Endodermal cell (in vitro differentiated cells): Measurements from ENCODE around the gene UMODL1. TPM values are rescaled to one million over a fixed set of nuclear protein-coding genes. Genes with fewer than 3 reads are reported as not detected.

Experiments used
- DNase-seq: peaks from one replicate; pipeline ENCODE4 v3.0.0-alpha.2; 2017
- H3K27ac ChIP-seq: 2 replicates; pipeline ENCODE4 v1.5.1; 2013; ENCODE audit warnings: mild to moderate bottlenecking, low read depth, low read length, moderate library complexity
- H3K27me3 ChIP-seq: 2 replicates; pipeline ENCODE4 v1.6.1; 2013; ENCODE audit warnings: mild to moderate bottlenecking, low read length, moderate library complexity; ENCODE audit not compliant: insufficient read depth, control insufficient read depth, poor library complexity, severe bottlenecking
- H3K36me3 ChIP-seq: 2 replicates; pipeline ENCODE4 v1.7.0; 2013; ENCODE audit warnings: mild to moderate bottlenecking, low read length, moderate library complexity; ENCODE audit not compliant: control insufficient read depth, insufficient read depth
- H3K4me1 ChIP-seq: one replicate; pipeline ENCODE4 v1.7.0; 2013; ENCODE audit warnings: low read length; ENCODE audit not compliant: control insufficient read depth, insufficient read depth
- H3K4me3 ChIP-seq: 2 replicates; pipeline ENCODE4 v1.5.1; 2013; ENCODE audit warnings: mild to moderate bottlenecking, low read length, moderate library complexity
- H3K9ac ChIP-seq: 2 replicates; pipeline ENCODE4 v1.6.1; 2013; ENCODE audit warnings: mild to moderate bottlenecking, low read length, moderate library complexity; ENCODE audit not compliant: poor library complexity, severe bottlenecking; ENCODE audit errors: extremely low read depth
- H3K9me3 ChIP-seq: 2 replicates; pipeline ENCODE4 v1.6.1; 2013; ENCODE audit warnings: mild to moderate bottlenecking, low read length, moderate library complexity; ENCODE audit not compliant: control insufficient read depth
- H3K27ac Mint-ChIP-seq: 2 replicates; pipeline ENCODE4 v1.8.0; 2020; ENCODE audit warnings: mixed read lengths
- H3K27me3 Mint-ChIP-seq: 2 replicates; pipeline ENCODE4 v1.8.0; 2021; ENCODE audit warnings: mild to moderate bottlenecking, mixed read lengths; ENCODE audit not compliant: insufficient read depth
- H3K36me3 Mint-ChIP-seq: 2 replicates; pipeline ENCODE4 v1.8.0; 2020; ENCODE audit warnings: low read depth, mixed read lengths
- H3K4me1 Mint-ChIP-seq: 2 replicates; pipeline ENCODE4 v1.8.0; 2020; ENCODE audit warnings: mixed read lengths
- H3K4me3 Mint-ChIP-seq: 2 replicates; pipeline ENCODE4 v1.8.0; 2020; ENCODE audit warnings: mild to moderate bottlenecking, moderate library complexity, mixed read lengths
- H3K9me3 Mint-ChIP-seq: 2 replicates; pipeline ENCODE4 v1.8.0; 2020; ENCODE audit warnings: mild to moderate bottlenecking, mixed read lengths
- WGBS, 2 experiments: methylation state at CpG; one replicate each; pipeline versions ENCODE4 v1.1.5 to v1.1.7; 2013; ENCODE audit warnings: missing lambda C conversion rate in 2 of 2, mixed read lengths in 1 of 2; ENCODE audit not compliant: insufficient coverage in 1 of 2, insufficient read length in 1 of 2; 5-methylcytosine and 5-hydroxymethylcytosine counted together
- total RNA-seq, 2 donors: library from RNA; stranded (reverse); fragmentation: NEBNext Ultra II Directional in 1 of 2; extraction: Animal tissue kit (Norgen Biotek cat#: 25700) in 1 of 2; gene quantifications; 2 replicates in 1 of 2; 3 replicates in 1 of 2; pipeline ENCODE4 v1.2.1, GENCODE V29; 2021
- TF ChIP-seq, protein P1 (sequence below): fragments of 200-600 bp; sonication (generic); conservative IDR thresholded peaks from 2 replicates; pipeline ENCODE4 v1.5.0; 2021; ENCODE audit warnings: antibody characterized with exemption, mild to moderate bottlenecking

UMODL1 gene
- total RNA-seq, 2 donors from 2014 or later, result 0.24 to 0.49 TPM

DNA sequence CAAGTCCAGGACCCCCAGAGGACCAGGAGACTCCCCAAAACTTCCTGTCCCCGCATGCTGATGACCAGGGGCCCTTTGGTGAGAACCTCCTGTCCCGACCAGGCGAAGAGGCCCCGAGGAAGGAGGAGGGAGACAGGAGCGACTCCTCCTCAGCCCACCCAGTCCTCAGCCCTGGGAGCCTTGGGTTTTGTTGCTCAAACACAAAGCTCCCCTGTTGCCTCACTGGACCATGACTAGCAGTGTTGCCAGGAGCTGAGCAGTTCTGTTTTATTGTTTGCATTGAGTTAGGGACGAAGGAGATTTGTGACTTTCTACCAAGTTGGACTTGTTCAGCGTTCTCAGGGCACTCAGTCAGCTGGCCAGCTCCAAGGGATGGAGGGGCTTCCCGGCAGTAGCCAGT lies 10.0 kb downstream of the UMODL1 start:
- no peak overlapping the region for H3K27ac Mint-ChIP-seq
- no peaks in the 10 kb centered on the region for H3K36me3 ChIP-seq
- 83% methylated on average over 2 to 8 of the region's 8 CpGs for WGBS, 2 experiments
- H3K4me3 ChIP-seq, result no peak overlapping the region
- no peak overlapping the region for H3K4me3 Mint-ChIP-seq
- no peak overlapping the region for H3K9ac ChIP-seq
- no peak for DNase-seq
- H3K36me3 Mint-ChIP-seq, result no peaks in the 10 kb centered on the region
- no peaks in the 10 kb centered on the region for H3K27me3 ChIP-seq
- H3K9me3 ChIP-seq, result no peaks in the 10 kb centered on the region
- no peaks in the 10 kb centered on the region for H3K9me3 Mint-ChIP-seq
- TF ChIP-seq, protein P1, sequence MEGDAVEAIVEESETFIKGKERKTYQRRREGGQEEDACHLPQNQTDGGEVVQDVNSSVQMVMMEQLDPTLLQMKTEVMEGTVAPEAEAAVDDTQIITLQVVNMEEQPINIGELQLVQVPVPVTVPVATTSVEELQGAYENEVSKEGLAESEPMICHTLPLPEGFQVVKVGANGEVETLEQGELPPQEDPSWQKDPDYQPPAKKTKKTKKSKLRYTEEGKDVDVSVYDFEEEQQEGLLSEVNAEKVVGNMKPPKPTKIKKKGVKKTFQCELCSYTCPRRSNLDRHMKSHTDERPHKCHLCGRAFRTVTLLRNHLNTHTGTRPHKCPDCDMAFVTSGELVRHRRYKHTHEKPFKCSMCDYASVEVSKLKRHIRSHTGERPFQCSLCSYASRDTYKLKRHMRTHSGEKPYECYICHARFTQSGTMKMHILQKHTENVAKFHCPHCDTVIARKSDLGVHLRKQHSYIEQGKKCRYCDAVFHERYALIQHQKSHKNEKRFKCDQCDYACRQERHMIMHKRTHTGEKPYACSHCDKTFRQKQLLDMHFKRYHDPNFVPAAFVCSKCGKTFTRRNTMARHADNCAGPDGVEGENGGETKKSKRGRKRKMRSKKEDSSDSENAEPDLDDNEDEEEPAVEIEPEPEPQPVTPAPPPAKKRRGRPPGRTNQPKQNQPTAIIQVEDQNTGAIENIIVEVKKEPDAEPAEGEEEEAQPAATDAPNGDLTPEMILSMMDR, result no peak
- peaks cover 4% of the 10 kb centered on the region for H3K27me3 Mint-ChIP-seq
- peaks cover 31% of the 10 kb centered on the region for H3K4me1 Mint-ChIP-seq
- no peak overlapping the region for H3K27ac ChIP-seq
- peaks cover 9% of the 10 kb centered on the region for H3K4me1 ChIP-seq

DNA sequence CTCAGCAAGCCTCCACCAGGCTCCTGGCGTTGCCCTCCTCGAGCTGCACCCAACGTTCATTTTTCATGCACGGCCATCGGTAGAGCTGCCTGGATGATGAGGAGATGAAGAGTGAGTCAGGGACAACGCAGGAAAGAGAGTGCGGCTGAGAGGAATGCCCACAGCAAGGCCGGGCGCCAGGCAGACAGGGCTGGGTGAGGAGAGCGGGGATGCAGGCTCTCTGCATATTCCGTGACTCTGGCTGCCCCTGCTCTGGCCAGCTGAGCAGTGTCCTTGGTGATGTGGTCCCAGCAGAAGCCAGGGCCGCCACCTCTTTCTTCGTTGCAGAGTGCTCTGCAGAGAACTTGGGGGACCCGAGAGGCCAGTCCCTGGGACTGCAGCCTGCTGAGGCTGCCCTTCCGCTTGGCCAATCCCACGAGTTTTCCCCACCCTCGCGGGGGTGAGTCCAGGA lies 10.8 kb downstream of the UMODL1 start:
- H3K36me3 Mint-ChIP-seq, result no peaks in the 10 kb centered on the region
- H3K27ac Mint-ChIP-seq, result no peak overlapping the region
- 87 to 96% methylated on average over 5 to 18 of the region's 18 CpGs for WGBS, 2 experiments
- no peaks in the 10 kb centered on the region for H3K9me3 Mint-ChIP-seq
- TF ChIP-seq, protein P1, result no peak
- no peak overlapping the region for H3K4me3 Mint-ChIP-seq
- H3K9ac ChIP-seq, result no peak overlapping the region
- DNase-seq, result no peak
- peaks cover 9% of the 10 kb centered on the region for H3K4me1 ChIP-seq
- no peaks in the 10 kb centered on the region for H3K9me3 ChIP-seq
- no peak overlapping the region for H3K27ac ChIP-seq
- H3K27me3 Mint-ChIP-seq, result peaks cover 4% of the 10 kb centered on the region
- H3K36me3 ChIP-seq, result no peaks in the 10 kb centered on the region
- H3K4me1 Mint-ChIP-seq, result peaks cover 26% of the 10 kb centered on the region
- H3K27me3 ChIP-seq, result no peaks in the 10 kb centered on the region
- no peak overlapping the region for H3K4me3 ChIP-seq

DNA sequence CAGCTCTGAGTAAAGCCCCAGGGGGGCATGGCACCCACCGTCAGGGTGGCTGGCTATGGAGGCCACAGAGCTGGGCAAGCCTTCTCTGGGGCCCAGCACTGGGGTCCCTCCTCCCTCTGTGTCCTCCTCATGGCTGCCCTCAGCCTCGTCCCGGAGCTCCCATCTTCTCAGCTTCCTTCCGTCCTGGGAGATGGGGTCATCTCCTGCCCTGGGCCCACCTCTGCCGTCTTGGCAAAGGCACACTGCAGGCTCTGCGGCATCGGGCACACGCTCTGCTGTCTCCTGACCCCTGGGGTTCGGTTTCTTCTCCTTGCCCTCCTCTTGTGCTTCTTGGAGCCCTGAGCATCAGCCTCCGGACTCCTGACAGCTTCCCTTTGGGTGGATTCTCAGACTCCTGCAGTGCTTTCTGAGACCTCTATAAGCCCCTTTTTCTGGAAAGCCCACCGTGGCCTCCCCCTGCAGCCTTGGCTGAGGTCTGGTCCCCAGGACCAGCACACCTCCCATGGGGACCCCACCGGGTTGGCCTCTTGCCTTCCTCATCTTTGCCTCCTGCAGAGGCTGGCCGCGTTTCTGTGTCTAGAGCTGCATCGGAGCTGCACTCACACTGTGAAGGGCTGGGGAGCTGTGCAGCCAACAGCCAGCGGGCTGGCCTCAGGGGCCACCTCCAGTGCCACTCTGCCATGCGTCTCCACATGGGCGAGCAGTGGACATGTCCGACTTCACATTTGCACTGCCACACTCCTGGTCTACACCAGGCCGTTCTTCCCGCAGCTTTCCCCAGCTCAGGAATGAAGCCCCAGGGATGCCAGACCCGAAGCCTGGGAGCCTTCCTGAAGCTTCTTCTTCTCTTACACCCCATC lies 11.6 kb downstream of the UMODL1 start:
- no peaks in the 10 kb centered on the region for H3K36me3 ChIP-seq
- TF ChIP-seq, protein P1, result no peak

More for the DNA sequence above, 11.6 kb downstream of the UMODL1 start:
- no peaks in the 10 kb centered on the region for H3K9me3 ChIP-seq
- H3K4me1 Mint-ChIP-seq, result peaks cover 18% of the 10 kb centered on the region
- H3K4me3 ChIP-seq, result no peak overlapping the region
- H3K36me3 Mint-ChIP-seq, result no peaks in the 10 kb centered on the region
- H3K4me1 ChIP-seq, result peaks cover 5% of the 10 kb centered on the region
- WGBS, 2 experiments, result 89 to 90% methylated on average over 11 to 22 of the region's 22 CpGs
- no peak for DNase-seq
- peaks cover 4% of the 10 kb centered on the region for H3K27me3 Mint-ChIP-seq
- H3K27ac Mint-ChIP-seq, result no peak overlapping the region
- no peaks in the 10 kb centered on the region for H3K27me3 ChIP-seq
- no peak overlapping the region for H3K27ac ChIP-seq
- no peaks in the 10 kb centered on the region for H3K9me3 Mint-ChIP-seq
- H3K4me3 Mint-ChIP-seq, result no peak overlapping the region
- H3K9ac ChIP-seq, result no peak overlapping the region
